ENCODE results near the gene STARD8.

GRCh38 chrX:68724531-68725020 is 77.1 kb downstream of the STARD8 start:
- TF ChIP-seq, protein P1, sequence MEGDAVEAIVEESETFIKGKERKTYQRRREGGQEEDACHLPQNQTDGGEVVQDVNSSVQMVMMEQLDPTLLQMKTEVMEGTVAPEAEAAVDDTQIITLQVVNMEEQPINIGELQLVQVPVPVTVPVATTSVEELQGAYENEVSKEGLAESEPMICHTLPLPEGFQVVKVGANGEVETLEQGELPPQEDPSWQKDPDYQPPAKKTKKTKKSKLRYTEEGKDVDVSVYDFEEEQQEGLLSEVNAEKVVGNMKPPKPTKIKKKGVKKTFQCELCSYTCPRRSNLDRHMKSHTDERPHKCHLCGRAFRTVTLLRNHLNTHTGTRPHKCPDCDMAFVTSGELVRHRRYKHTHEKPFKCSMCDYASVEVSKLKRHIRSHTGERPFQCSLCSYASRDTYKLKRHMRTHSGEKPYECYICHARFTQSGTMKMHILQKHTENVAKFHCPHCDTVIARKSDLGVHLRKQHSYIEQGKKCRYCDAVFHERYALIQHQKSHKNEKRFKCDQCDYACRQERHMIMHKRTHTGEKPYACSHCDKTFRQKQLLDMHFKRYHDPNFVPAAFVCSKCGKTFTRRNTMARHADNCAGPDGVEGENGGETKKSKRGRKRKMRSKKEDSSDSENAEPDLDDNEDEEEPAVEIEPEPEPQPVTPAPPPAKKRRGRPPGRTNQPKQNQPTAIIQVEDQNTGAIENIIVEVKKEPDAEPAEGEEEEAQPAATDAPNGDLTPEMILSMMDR (IDR thresholded peaks at IDR 0.05; ENCODE audit: insufficient read depth, low read length), result no peak
- no peak for TF ChIP-seq POLR2AphosphoS5 (IDR thresholded peaks at IDR 0.05; ENCODE audit: low read depth)

All from HL-60 (cell line).